Aorta (tissue), 5 donors: ENCODE data around the gene KRT5. TPM values are rescaled to one million over a fixed set of nuclear protein-coding genes. Genes with fewer than 3 reads are reported as not detected.
A peak's percentile ranks its signal among the peaks of the same experiment; 100 is the strongest.

Experiments
- ATAC-seq: fragments of 200-7000 bp; cut with Tn5 transposase; one replicate; pipeline ENCODE4 v1.9.1; 2022; ENCODE audit warnings: moderate library complexity; ENCODE audit not compliant: low FRiP score
- DNase-seq, 2 donors: peaks; one replicate each; pipeline ENCODE4 v3.0.0-alpha.2; 2020
- H3K27ac ChIP-seq, 2 donors: one replicate each; pipeline ENCODE4 v1.5.1; 2013; ENCODE audit warnings: low read length in 2 of 2, mild to moderate bottlenecking in 2 of 2, moderate library complexity in 2 of 2, control low read depth in 1 of 2, inconsistent platforms in 1 of 2, low read depth in 1 of 2
- H3K27me3 ChIP-seq, 2 donors: one replicate each; pipeline ENCODE4 v1.6.1; 2013; ENCODE audit warnings: control low read depth in 1 of 2, low read length in 1 of 2, mild to moderate bottlenecking in 1 of 2, moderate library complexity in 1 of 2; ENCODE audit not compliant: insufficient read depth in 2 of 2, control insufficient read depth in 1 of 2
- H3K36me3 ChIP-seq, 2 donors: one replicate each; pipeline ENCODE4 v1.6.1; 2013; ENCODE audit warnings: control low read depth in 1 of 2, low read length in 1 of 2, mild to moderate bottlenecking in 1 of 2; ENCODE audit not compliant: insufficient read depth in 2 of 2, control insufficient read depth in 1 of 2
- H3K4me1 ChIP-seq, 2 donors: one replicate each; pipeline ENCODE4 v1.6.1; 2013; ENCODE audit warnings: low read length in 2 of 2, control low read depth in 1 of 2, mild to moderate bottlenecking in 1 of 2, moderate library complexity in 1 of 2; ENCODE audit not compliant: insufficient read depth in 2 of 2, control insufficient read depth in 1 of 2
- H3K4me3 ChIP-seq, 2 donors: one replicate each; pipeline ENCODE4 v1.5.1; 2013; ENCODE audit warnings: low read length in 2 of 2, control low read depth in 1 of 2, mild to moderate bottlenecking in 1 of 2
- H3K9me3 ChIP-seq: one replicate; pipeline ENCODE4 v1.6.1; 2013; ENCODE audit warnings: mild to moderate bottlenecking, low read length; ENCODE audit not compliant: control insufficient read depth
- WGBS, 2 donors: extraction: QIAGEN DNeasy Blood & Tissue Kit; methylation state at CpG; one replicate each; pipeline ENCODE4 v1.1.7; 2013; 5-methylcytosine and 5-hydroxymethylcytosine counted together
- intact Hi-C, 2 donors: fragments of 100-400 bp; cut with DNase I; formaldehyde crosslinking; loops; one replicate each; pipeline versions ENCODE4 v1.14.2 to v1.15.0; 2022
- polyA plus RNA-seq, 2 donors: library from polyadenylated mRNA; stranded (reverse); fragments of 200-250 nt; gene quantifications; one replicate each; pipeline ENCODE4 v1.2.3, GENCODE V29; 2013
- total RNA-seq, 2 donors: library from RNA; stranded (reverse); fragmentation: NEBNext Ultra II Directional; extraction: Animal tissue kit (Norgen Biotek cat#: 25700); gene quantifications; one replicate each; pipeline ENCODE4 v1.2.1, GENCODE V29; 2021
- donor health status: healthy with polysubstance abuse.
- donor health status: Bipolar disorder and iron deficiency.
- donor health status: DM: no; HTN: no; CAD: no.
- donor health status: DM: no; HTN: no; CAD: no.
- donor health status: DM: yes; HTN: yes; CAD: no.

Gene KRT5
- total and polyA plus RNA-seq, 4 donors = 0.87 to 2.4 (median 1.4) TPM; not detected in 1

DNA sequence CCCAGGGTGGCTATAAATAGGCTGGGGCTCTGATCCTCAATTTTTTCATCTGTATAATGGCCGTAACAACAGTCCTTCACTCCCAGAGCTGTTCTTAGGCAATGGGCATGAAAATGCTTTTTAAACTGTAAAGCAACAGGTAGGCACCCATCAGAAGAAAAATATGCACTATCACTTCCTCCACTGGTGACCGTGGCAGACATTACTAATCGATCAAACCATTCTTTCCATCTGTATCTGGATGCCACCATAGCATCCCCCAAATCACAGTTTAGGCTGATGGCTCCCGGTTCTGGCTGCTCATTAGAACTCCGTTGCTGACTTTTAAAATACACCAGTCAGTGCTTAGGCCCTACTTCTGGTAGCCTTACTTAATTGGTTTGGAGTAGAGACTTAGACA is 21.5 kb upstream of the KRT5 start:
- Histone ChIP-seq H3K9me3 (no peaks in the 10 kb centered on the region), H3K27ac (no peak overlapping the region), H3K27me3 (no peaks in the 10 kb centered on the region), H3K4me1 (no peaks in the 10 kb centered on the region), H3K36me3 (no peaks in the 10 kb centered on the region), H3K4me3 (no peak overlapping the region)
- ATAC-seq = no peak
- DNase-seq = peak in 1 of 2 donors; percentile 9
- WGBS, 2 donors = 96% methylated on average over 5 of the region's 5 CpGs
- intact Hi-C loops = no loop called here

DNA sequence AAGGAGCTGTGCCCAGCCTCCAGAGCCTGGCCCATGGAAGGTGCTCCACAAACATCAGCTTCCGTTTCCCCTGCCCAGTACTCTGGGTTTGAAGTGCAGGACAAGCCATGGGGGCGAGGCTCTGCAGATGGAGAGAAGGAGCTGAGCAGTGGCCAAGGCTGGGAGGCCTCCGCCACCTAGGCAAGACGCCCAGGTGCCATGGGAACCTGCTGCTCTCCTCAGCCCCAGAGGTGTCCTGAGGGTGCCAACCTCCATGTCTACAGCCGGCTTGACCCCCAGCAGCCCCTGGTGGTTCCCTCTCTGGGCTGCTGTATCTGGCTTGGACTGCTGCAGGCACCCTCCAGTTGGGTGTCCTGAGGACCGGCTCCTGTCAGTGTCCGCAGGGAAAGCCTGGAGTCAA is 20.3 kb upstream of the KRT5 start:
- Histone ChIP-seq H3K4me1 (no peaks in the 10 kb centered on the region), H3K9me3 (no peaks in the 10 kb centered on the region), H3K27ac (no peak overlapping the region), H3K36me3 (no peaks in the 10 kb centered on the region), H3K4me3 (no peak overlapping the region), H3K27me3 (no peaks in the 10 kb centered on the region)
- 93 to 96% methylated on average over 7 of the region's 7 CpGs for WGBS, 2 donors
- DNase-seq (peak; percentile 18 to 47), ATAC-seq (no peak)
- intact Hi-C loops = no loop called here

DNA sequence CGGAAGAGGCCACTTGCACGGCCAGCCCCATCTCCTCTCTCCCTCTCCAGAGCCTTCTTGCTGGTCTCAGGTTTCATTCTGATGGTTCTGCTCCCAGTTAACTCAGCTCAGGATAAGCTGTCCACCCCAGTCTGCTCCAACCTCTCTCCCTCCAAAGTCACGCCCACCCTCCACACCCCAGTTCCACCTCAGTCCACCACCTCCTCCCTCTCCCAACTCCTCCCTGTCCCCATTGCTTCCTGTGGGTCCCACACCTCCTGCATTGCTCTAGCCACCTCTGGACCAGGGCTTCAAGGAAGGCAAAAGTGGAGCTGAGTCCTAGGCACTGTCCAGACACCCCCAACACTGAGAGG is 19.6 kb upstream of the KRT5 start:
- Histone ChIP-seq H3K9me3 (no peaks in the 10 kb centered on the region), H3K27me3 (no peaks in the 10 kb centered on the region), H3K4me1 (no peaks in the 10 kb centered on the region), H3K4me3 (no peak overlapping the region), H3K36me3 (no peaks in the 10 kb centered on the region), H3K27ac (no peak overlapping the region)
- ATAC-seq (no peak), DNase-seq (peak in 1 of 2 donors; percentile 23)
- 95 to 100% methylated on average over 3 of the region's 3 CpGs for WGBS, 2 donors
- intact Hi-C loops = no loop called here

DNA sequence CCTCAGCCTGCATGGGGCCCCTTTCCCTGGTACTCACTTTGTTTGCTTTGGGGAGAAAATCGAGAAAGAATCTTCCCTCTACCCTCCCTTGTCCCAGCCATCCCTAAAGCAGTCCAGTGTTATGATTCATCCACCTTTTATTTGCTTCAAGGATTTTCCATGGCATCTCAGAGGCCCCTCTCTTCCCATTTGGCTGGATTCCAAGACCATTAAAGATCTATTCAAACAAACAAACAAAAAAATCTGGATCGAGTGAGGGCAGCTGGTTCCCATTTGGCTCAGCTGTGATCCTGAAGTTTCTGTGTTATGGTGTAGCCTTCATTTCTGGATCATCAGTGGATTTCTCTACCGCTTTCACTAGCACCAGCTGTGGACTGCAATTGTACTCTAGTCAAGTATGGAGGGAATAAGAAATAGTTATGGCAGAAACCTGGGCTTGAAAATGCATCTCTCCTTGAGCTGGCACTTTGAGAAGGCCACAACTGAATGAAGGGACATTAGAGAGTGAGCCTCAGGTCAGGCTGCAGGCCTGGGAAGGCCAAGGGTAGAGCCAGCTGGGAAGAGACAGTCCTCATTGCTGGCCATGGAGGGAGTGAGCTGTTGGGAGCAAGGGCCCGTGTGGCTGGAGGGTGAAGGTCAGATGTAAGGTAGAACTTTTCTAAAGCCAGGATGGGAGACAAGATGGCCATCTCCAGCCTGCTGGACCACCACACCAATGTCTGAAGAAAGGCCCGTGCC is 19.1 kb upstream of the KRT5 start:
- Histone ChIP-seq H3K4me1 (no peaks in the 10 kb centered on the region), H3K27me3 (no peaks in the 10 kb centered on the region), H3K9me3 (no peaks in the 10 kb centered on the region), H3K27ac (no peak overlapping the region), H3K4me3 (no peak overlapping the region), H3K36me3 (no peaks in the 10 kb centered on the region)
- intact Hi-C loops = no loop called here
- DNase-seq (peak in 1 of 2 donors; percentile 55), ATAC-seq (no peak)
- 74 to 75% methylated on average over 5 of the region's 5 CpGs for WGBS, 2 donors

DNA sequence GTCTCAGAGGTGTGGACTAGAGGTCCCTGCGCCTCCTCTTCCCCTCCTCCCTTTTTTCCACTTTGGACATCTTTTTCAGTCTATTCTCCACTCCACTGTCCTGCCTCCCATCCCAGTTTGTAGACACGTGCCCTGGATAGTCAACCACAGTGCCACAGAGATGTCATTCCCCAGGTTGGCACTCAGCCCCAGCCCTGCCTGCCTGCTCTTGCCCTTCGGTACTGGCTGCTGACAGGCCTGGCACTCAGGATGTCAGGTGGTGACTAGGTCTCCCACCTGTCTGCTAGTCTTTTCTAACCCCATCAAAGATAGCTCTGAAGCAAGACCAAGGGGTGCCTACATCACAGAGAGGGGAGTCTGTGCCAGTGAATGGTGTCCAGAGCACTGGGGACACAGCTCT is 16.9 kb upstream of the KRT5 start:
- ATAC-seq (no peak), DNase-seq (peak in 1 of 2 donors; percentile 45)
- Histone ChIP-seq H3K9me3 (no peaks in the 10 kb centered on the region), H3K27me3 (no peaks in the 10 kb centered on the region), H3K4me1 (no peaks in the 10 kb centered on the region), H3K36me3 (no peaks in the 10 kb centered on the region), H3K4me3 (no peak overlapping the region), H3K27ac (no peak overlapping the region)
- WGBS, 2 donors = 71 to 81% methylated on average over 3 of the region's 3 CpGs
- intact Hi-C loops = no loop called here

DNA sequence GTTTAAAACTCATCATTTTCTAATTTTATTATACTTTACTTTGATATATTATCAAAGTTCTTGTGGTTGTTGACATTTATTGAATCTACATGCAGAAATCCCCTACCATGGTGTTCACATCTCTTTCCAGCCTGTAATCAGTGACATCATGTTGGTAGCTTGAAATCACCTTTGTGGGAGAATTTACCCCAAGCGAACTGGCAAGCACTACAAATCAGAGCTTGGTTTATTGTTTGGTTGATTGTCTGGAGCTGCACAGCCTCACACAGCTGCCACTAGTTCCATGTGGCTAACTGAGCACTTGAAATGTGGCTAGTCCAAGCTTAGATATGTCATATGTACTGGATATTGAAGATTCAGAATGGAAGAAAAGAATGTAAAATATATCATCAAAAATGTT is 15.4 kb upstream of the KRT5 start:
- H3K27ac ChIP-seq = no peak overlapping the region
- ATAC-seq = no peak
- intact Hi-C loops = no loop called here
- no peak overlapping the region for H3K4me3 ChIP-seq
- 0 to 43% methylated on average over 1 of the region's 1 CpG for WGBS, 2 donors
- no peaks in the 10 kb centered on the region for H3K9me3 ChIP-seq
- no peaks in the 10 kb centered on the region for H3K4me1 ChIP-seq
- H3K36me3 ChIP-seq = no peaks in the 10 kb centered on the region
- no peaks in the 10 kb centered on the region for H3K27me3 ChIP-seq
- DNase-seq = no peak

DNA sequence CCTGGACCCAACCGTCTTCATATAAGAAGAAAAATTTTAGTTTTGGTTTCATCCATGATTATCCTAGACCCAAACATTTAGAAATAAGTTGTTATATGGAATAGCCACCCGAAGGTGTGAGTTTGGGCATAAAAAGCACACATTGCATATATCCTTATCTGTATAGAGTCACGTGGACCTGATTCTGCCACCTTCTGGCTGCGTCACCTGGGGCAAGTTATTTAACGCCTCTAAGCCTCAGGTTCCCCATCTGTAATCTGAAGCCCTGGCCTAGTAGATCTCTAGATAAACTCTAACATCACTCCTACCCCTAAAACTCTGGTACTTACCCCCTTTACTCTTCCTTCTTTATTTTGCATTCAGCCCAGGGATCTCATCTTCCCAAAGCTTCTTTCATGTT is 14.3 kb upstream of the KRT5 start:
- ATAC-seq (no peak), DNase-seq (peak in 1 of 2 donors; percentile 25)
- 87 to 90% methylated on average over 5 of the region's 5 CpGs for WGBS, 2 donors
- no peaks in the 10 kb centered on the region for H3K36me3 ChIP-seq
- intact Hi-C loops = no loop called here
- H3K4me3 ChIP-seq = no peak overlapping the region
- H3K27ac ChIP-seq = no peak overlapping the region
- no peaks in the 10 kb centered on the region for H3K9me3 ChIP-seq
- no peaks in the 10 kb centered on the region for H3K4me1 ChIP-seq
- no peaks in the 10 kb centered on the region for H3K27me3 ChIP-seq

DNA sequence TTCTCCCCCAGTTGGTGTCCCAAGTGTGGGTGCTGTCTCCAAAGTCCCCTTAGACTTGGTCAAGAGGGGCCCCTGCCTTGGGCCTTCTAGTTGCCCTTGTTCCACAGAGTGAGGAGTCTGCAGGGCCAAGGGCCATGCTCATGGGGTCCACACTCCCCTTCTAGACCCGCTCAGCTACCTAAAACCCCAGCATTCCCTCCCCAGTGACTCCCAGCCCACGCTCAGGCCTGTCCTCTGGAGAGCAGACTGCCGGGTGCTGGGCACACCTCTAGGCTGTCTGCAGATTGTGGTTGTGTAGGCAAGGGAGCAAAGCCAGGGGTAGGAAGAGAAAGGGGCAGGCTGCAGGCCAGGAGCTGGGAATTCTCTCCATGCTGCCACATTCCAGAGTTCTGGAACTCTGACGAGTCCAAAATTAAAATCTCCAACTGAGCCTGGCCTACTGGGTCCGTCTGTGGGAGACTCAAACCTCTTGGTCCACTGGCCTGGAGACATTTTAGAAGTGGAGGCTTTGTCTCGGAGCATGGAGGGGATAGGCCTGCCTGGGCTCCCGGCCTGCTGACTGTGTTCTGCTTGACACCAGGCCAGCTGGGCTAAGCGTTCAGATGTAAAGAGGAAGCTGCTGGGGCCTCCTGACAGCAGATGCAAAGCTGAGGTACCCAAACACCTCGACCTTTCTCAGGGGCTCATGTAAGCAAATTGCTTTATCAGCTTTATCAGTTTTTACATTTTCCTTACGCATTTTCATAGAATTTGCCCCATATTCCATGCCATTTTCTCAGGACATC is 13.7 kb upstream of the KRT5 start:
- no peaks in the 10 kb centered on the region for H3K9me3 ChIP-seq
- H3K4me1 ChIP-seq = no peaks in the 10 kb centered on the region
- no peak for ATAC-seq
- peak; percentile 37 to 48 for DNase-seq
- intact Hi-C loops = no loop called here
- WGBS, 2 donors = 67 to 70% methylated on average over 10 of the region's 10 CpGs
- H3K27me3 ChIP-seq = no peaks in the 10 kb centered on the region
- H3K27ac ChIP-seq = no peak overlapping the region
- no peaks in the 10 kb centered on the region for H3K36me3 ChIP-seq
- no peak overlapping the region for H3K4me3 ChIP-seq

DNA sequence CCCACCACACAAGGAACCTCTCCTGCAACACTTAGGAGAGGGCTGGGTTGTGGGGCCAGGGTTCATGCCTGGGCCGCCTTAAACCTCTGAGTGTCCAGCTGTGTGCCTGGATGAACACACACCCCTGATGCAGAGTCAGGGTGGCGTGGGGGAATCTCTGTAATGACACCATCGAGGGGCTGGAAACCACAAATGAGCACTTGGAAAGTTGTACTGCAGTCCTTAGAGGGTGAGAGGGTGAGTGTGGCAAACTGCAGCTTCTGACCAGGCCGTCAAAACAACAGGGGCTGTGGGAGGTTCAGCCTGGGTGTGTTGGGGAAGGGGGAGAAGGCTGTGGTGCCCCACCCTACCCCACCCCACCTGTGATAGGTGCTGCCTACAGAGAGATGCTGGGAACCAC is 12.4 kb upstream of the KRT5 start:
- no peaks in the 10 kb centered on the region for H3K9me3 ChIP-seq
- DNase-seq (peak in 1 of 2 donors; percentile 37), ATAC-seq (no peak)
- H3K4me1 ChIP-seq = no peaks in the 10 kb centered on the region
- no peak overlapping the region for H3K27ac ChIP-seq
- WGBS, 2 donors = 72 to 80% methylated on average over 4 of the region's 4 CpGs
- H3K36me3 ChIP-seq = no peaks in the 10 kb centered on the region
- H3K4me3 ChIP-seq = no peak overlapping the region
- intact Hi-C loops = no loop called here
- no peaks in the 10 kb centered on the region for H3K27me3 ChIP-seq
